Adipocyte (in vitro differentiated cells): ENCODE results near the gene PPP2R2C.

Experiments used
- DNase-seq: peaks from one replicate; pipeline ENCODE4 v3.0.0-alpha.2; 2015; ENCODE audit warnings: low read depth
- H3K27me3 ChIP-seq: replicated peaks from 2 replicates; pipeline ENCODE4 v1.7.0; 2013; ENCODE audit warnings: mild to moderate bottlenecking, low read length, moderate library complexity; ENCODE audit not compliant: control insufficient read depth, insufficient read depth
- H3K36me3 ChIP-seq: 2 replicates; pipeline ENCODE4 v1.7.0; 2013; ENCODE audit warnings: low read length, mild to moderate bottlenecking, moderate library complexity; ENCODE audit not compliant: control insufficient read depth, insufficient read depth, severe bottlenecking
- H3K4me1 ChIP-seq: 2 replicates; pipeline ENCODE4 v1.7.0; 2013; ENCODE audit warnings: mild to moderate bottlenecking, low read length, moderate library complexity; ENCODE audit not compliant: control insufficient read depth, insufficient read depth
- H3K4me3 ChIP-seq: 2 replicates; pipeline ENCODE4 v1.7.0; 2013; ENCODE audit warnings: mild to moderate bottlenecking, low read length, moderate library complexity
- H3K9ac ChIP-seq: 2 replicates; pipeline ENCODE4 v1.7.0; 2013; ENCODE audit warnings: mild to moderate bottlenecking, low read length, moderate library complexity
- H3K9me3 ChIP-seq: 2 replicates; pipeline ENCODE4 v1.7.0; 2013; ENCODE audit warnings: mild to moderate bottlenecking, low read length, moderate library complexity; ENCODE audit not compliant: control insufficient read depth

Gene PPP2R2C

DNA sequence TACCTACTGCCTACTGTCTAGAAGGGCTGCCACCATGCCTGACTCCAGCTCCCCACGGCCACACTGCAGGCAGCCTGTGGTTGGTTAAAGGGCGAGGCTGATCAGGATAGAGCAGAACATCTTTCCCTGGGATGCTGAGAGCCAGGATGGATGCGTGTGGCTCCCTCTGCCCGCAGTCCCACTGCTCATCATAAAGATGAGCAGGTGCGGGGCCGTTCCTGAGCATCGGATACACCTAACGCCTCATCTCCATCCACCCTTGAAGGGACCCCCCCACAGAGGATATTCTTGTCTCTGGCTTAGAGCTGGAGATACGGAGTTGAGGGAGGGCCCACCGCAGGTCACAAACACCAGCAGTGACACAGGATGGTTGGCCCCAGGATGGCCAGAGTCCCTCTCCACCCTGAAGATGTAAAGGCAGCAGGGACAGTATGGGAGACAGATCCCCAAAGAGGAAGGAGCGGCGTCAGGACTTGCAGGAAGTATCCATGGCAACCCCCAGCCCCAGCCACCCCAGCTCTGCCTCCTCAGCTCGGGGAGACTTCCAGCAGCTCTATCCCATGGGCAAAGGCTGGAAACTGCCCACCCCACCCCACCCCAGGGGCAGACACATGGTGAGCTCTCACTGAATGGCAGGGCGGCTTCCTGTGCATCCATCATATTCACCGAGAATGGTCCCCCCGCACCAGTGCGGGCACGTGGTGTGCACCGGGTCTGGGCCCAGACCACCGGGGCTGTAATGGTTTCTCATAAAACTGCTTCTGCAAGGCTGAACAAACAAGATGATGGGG lies 19.3 kb downstream of the PPP2R2C start:
- Histone ChIP-seq H3K36me3 (no peaks in the 10 kb centered on the region), H3K9me3 (no peaks in the 10 kb centered on the region), H3K4me1 (no peaks in the 10 kb centered on the region), H3K27me3 (peaks cover 43% of the 10 kb centered on the region), H3K9ac (no peak overlapping the region), H3K4me3 (no peak overlapping the region)
- DNase-seq: no peak

DNA sequence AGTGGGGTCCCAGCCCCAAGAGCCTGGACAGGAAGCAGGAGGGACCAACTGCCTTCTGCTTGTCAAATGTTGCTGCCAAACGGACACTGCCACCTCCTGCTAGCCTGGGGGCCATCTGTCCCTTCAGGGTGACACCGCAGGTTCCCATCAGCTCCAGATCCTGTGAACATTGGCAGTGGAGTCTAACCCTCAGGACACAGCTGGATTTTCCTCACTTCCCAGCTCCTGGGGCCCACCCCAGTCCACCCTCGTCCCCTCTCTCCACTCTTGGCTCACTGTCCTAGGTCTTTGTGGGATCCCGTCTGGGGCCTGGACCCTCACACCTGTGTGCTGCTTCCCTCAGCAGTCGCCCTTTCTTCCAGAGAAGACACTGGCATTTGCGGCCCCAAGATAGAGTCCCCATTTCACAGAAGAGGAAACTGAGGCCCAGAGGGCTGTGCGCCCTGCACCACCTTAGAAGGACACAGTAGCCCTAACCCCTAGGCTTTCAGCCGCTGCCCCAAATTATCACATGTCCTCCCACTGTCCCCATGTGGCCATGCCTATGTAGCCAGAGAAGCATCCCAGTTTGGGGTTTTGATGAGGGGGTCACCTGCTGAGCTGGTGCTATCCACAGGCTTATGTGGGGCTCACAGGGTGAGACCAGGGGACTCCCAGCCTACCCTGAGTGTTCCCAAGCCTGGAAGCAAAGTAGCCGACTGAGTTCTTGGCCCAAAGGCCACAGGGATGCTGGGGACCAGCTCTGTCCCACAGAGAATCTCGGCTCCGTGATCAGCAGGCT lies 20.1 kb downstream of the PPP2R2C start:
- H3K9ac ChIP-seq: no peak overlapping the region
- H3K36me3 ChIP-seq: no peaks in the 10 kb centered on the region
- H3K4me3 ChIP-seq: no peak overlapping the region
- H3K4me1 ChIP-seq: no peaks in the 10 kb centered on the region
- DNase-seq: no peak
- no peaks in the 10 kb centered on the region for H3K9me3 ChIP-seq
- peaks cover 45% of the 10 kb centered on the region for H3K27me3 ChIP-seq

DNA sequence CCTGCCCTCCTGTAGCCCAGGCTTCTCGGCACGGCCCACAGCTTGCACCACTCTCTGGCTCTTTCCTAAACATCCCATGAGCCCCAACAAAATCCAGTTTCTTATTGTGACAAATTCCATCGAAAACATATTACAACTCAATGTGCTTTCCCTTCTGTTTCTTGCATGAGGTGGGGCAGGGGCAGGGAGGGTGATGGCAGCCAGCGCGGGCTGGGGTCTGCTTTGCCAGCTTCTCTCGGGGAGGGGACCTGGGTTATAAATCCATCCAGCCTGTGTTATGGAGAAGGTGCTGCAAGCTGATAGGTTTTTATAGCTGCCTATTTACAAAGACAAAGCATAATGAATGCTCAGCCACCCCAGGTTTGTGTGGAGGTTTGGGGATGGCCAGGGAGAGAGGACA lies 21.1 kb downstream of the PPP2R2C start:
- Histone ChIP-seq H3K36me3 (no peaks in the 10 kb centered on the region), H3K4me3 (no peak overlapping the region), H3K27me3 (peaks cover 53% of the 10 kb centered on the region), H3K9ac (no peak overlapping the region), H3K9me3 (no peaks in the 10 kb centered on the region), H3K4me1 (no peaks in the 10 kb centered on the region)
- DNase-seq: no peak

GRCh38 chr4:6450709-6451108 lies 21.7 kb downstream of the PPP2R2C start:
- Histone ChIP-seq H3K4me1 (no peaks in the 10 kb centered on the region), H3K9ac (no peak overlapping the region), H3K36me3 (no peaks in the 10 kb centered on the region), H3K9me3 (no peaks in the 10 kb centered on the region), H3K4me3 (no peak overlapping the region), H3K27me3 (peaks cover 59% of the 10 kb centered on the region)
- no peak for DNase-seq

DNA sequence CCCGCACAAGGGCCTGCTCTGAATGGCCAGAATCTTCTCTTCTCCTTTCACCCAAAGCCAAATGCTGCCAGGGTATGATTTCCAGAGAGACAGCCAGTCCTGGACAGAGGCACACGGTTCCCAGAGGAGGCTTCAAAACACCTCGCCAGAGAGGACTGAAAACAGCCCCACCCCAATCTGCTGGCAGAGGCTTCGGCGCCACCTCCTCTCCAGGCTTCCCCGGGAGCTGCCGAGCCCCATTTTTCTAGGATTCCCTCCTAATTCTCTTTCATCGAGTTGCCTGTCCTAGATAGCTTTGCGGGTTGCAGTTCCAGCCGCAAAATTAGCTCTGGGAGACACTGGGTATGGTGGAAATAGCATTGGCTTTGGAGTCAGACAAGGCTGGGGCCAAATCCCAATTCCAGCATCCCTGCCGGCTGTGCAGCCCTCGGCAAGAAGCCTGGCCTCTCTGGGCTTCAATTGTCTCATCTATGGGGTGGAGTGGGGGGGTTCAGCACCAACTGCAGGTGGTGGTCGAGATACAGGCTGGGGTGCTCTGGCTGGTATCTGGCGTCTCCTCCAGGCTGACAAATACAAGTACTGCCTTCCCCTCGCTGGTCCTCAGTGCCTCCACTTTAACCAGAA lies 22.6 kb downstream of the PPP2R2C start:
- Histone ChIP-seq H3K9ac (no peak overlapping the region), H3K4me3 (no peak overlapping the region), H3K27me3 (peaks cover 58% of the 10 kb centered on the region), H3K4me1 (no peaks in the 10 kb centered on the region), H3K36me3 (no peaks in the 10 kb centered on the region), H3K9me3 (no peaks in the 10 kb centered on the region)
- DNase-seq: no peak

- Histone ChIP-seq H3K4me3 (no peak overlapping the region), H3K9ac (no peak overlapping the region), H3K4me1 (no peaks in the 10 kb centered on the region), H3K36me3 (no peaks in the 10 kb centered on the region), H3K9me3 (no peaks in the 10 kb centered on the region), H3K27me3 (peaks cover 57% of the 10 kb centered on the region)
- DNase-seq: no peak
These were observed 23.1 kb downstream of the PPP2R2C start for GRCh38 chr4:6449335-6449734.

DNA sequence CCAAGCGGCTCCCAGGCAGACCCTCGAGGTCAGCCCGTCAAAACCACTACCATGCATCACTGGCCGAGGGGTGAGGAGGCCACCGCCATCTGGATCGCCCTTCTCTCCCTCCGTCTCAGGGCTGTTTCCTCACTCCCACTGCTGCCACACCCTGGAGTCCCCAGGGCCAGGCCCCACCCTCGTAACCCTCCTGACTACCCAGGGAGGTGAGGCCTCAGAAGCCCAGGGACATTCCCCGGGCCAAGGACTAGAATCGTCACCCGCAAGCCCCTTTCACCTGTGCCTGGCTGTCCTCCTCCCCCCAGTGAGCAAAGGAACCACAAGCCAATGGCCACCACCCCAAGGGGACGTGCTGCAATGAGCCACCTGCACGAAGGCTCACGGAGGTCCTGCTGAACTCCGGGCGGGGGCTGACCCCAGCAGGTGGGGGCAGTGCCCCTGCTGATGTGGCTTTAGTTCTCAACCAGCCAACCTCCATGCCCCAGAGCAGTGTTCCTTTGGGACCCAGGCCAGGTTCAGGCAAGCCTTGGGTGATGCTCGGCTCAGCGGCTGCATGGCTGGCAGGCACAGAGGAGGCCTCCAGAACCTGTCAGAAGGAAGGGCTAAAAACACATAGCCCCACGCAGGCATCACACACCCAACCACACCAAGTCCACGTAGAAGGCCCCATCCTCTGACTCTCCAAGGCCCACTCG lies 23.8 kb downstream of the PPP2R2C start:
- no peak overlapping the region for H3K4me3 ChIP-seq
- H3K4me1 ChIP-seq: no peaks in the 10 kb centered on the region
- no peaks in the 10 kb centered on the region for H3K9me3 ChIP-seq

DNA sequence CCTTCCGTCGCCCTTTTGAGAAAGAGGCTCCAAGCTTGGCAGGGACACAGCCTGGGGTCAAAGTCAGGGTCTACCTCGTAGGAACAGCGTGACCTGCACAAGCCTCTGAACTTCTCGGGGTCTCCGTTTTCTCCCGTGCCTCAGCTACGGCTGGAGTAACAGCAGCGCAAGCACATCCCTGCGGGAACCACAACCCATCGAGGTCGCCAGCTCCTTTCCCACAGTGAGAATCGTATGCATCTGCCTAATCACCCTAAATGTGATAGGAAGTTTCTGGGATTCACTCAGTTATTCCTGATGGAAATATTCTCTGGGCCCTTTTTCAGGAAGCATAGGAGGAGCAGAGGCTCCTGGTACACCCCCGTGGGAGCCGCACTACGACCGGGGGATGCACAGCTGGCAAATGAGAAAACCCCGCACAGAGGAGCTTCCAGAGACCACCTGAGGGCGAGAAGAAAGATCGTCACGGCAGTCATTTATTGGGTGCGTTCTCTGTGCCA lies 24.7 kb downstream of the PPP2R2C start:
- no peak for DNase-seq
- Histone ChIP-seq H3K4me3 (no peak overlapping the region), H3K27me3 (peaks cover 56% of the 10 kb centered on the region), H3K9ac (no peak overlapping the region), H3K36me3 (no peaks in the 10 kb centered on the region), H3K9me3 (no peaks in the 10 kb centered on the region), H3K4me1 (no peaks in the 10 kb centered on the region)

More for the DNA sequence above, 23.8 kb downstream of the PPP2R2C start:
- Histone ChIP-seq H3K36me3 (no peaks in the 10 kb centered on the region), H3K27me3 (peaks cover 59% of the 10 kb centered on the region), H3K9ac (no peak overlapping the region)
- DNase-seq: no peak

DNA sequence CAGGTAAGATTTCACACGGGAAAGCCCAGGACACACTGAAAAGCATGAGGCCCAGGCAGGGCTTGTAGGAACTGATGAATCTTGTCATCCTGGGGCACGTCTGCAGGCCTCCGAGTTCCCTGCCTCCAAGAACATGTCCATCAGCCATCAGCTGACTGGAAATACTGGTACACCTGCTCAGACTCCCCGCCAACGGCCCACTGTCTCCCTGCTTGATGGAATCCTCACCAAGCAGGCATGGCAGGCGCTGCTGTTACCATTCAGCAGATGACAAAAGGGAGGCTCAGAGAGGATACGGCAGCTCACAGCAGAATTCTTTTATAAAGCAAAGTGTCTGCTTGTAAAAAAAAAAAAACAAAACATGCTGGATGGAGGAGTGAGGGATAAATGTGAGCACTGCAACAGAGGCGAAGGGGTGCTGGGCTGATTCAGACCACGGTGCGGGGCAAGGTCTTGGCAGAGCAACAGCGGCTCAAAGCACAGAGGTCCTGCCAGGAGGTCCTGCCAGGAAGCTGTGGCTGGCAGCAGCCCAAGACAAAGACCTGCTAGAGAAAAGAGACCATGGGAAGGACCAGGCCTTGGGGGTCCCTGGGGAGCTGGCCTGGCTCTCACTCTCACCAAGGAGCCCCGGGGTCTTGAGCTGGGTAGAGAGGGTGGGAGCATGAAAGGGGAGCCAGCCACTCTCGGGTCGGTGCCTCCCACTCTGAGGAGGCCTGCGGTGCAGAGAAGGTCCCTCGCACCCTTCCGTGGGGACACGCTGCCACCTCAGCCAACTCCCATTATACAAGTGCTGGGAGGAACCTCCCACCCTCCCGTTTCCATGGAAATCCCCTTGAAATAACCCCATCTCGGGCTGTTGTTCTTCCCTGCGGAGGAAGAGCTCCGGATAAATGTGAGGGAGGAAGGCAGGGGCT lies 25.6 kb downstream of the PPP2R2C start:
- Histone ChIP-seq H3K4me1 (no peaks in the 10 kb centered on the region), H3K36me3 (no peaks in the 10 kb centered on the region), H3K27me3 (peaks cover 49% of the 10 kb centered on the region), H3K9me3 (no peaks in the 10 kb centered on the region), H3K4me3 (no peak overlapping the region), H3K9ac (no peak overlapping the region)
- DNase-seq: no peak

DNA sequence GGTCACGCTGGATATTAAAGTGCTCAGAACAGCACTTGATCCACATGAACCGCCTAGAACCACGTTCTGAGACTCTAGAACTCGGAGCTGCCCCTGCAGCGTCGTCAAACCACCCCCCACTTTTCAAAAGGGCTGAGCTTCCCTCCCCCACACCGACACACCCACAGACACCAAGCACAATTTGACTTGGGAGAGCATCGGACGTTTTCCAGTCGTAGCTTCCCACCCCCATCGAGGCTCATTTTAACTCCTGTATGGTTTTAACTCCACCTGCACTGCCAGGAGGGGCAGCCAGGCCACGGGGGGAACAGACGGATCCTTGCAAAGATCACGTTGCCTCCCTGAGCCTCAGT lies 26.3 kb downstream of the PPP2R2C start:
- Histone ChIP-seq H3K4me3 (no peak overlapping the region), H3K9me3 (no peaks in the 10 kb centered on the region), H3K4me1 (no peaks in the 10 kb centered on the region), H3K36me3 (no peaks in the 10 kb centered on the region), H3K9ac (no peak overlapping the region), H3K27me3 (peaks cover 52% of the 10 kb centered on the region)
- DNase-seq: no peak
